Measurements from ENCODE around the gene HNRNPAB.
A peak's percentile ranks its signal among the peaks of the same experiment; 100 is the strongest.

HNRNPAB gene

DNA sequence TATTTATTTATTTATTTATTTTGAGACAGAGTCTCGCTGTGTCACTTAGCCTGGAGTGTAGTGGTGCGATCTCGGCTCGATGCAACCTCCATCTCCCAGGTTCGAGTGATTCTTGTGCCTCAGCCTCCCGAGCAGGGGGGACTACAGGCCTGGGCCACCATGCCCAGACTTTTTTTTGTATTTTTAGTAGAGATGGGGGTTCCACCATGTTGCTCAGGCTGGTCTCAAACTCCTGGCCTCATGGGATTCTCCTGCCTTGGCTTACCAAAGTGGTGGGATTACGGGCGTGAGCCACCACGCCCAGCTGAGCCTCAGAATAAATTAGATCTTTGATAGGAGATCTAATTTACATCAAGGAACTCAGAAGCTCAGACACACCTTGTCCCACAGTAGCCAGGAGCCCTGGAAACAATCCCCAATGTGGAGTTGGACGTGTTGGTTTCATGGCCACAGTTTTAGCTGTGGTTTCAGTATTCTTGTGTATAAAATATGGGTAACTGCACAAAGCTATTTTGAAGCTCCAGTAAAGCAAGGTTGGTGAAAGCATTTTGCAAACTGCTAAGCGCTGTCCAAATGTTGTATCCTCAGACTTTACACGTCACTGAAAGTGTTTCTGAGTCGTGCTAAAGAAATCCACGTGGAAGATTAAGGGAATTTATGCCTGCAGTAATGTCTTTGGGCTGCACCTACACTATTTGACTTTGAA, 3.0 kb upstream of the HNRNPAB start:
- no peak for TF ChIP-seq JUND (IDR thresholded peaks at IDR 0.05; ENCODE audit: low read depth)
- DNase-seq (ENCODE audit: low read depth in 1 of 2, low spot score in 1 of 2) = no peak
- in situ Hi-C loops (cut with HindIII; ENCODE audit: low pct_unique_long_range_greater_than_20kb, low sequenced_read_pairs) = no loop called here

DNA sequence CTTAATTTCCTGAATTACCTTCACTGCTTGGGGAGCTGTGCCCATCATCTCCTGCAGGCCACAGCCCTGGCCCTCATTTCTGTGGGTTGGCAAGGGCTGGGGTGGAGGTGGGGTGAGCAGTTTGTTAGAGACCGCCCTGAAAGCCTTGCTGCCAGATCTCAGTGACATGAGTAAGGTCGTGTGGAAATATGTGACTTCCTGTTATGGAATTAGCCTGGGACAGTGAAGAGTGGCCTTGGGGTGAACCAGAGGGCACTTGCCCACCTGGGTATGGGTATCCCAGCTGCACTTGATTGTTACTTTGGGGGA, 2.5 kb upstream of the HNRNPAB start:
- no peak for TF ChIP-seq JUND (IDR thresholded peaks at IDR 0.05; ENCODE audit: low read depth)
- in situ Hi-C loops (cut with HindIII; ENCODE audit: low pct_unique_long_range_greater_than_20kb, low sequenced_read_pairs) = no loop called here
- DNase-seq (ENCODE audit: low read depth in 1 of 2, low spot score in 1 of 2) = no peak

DNA sequence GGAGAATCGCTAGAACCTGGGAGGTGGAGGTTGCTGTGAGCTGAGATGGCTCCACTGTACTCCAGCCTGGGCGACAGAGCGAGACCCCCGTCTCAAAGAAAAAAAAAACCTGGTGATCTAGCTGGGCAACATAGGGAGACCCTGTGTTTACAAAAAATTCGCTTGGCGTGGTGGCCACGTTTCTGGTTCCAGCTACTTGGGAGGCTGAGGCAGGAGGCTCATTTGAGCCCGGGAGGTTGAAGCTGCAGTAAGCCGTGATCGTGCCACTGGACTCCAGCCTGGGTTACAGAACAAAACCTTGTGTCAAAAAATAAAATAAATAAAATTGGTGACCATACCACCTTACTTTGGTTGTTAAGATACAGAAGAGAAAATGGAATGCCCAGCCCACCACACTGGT, 1.8 kb upstream of the HNRNPAB start:
- no peak for DNase-seq (ENCODE audit: low read depth in 1 of 2, low spot score in 1 of 2)
- in situ Hi-C loops (cut with HindIII; ENCODE audit: low pct_unique_long_range_greater_than_20kb, low sequenced_read_pairs) = no loop called here
- no peak for TF ChIP-seq JUND (IDR thresholded peaks at IDR 0.05; ENCODE audit: low read depth)

DNA sequence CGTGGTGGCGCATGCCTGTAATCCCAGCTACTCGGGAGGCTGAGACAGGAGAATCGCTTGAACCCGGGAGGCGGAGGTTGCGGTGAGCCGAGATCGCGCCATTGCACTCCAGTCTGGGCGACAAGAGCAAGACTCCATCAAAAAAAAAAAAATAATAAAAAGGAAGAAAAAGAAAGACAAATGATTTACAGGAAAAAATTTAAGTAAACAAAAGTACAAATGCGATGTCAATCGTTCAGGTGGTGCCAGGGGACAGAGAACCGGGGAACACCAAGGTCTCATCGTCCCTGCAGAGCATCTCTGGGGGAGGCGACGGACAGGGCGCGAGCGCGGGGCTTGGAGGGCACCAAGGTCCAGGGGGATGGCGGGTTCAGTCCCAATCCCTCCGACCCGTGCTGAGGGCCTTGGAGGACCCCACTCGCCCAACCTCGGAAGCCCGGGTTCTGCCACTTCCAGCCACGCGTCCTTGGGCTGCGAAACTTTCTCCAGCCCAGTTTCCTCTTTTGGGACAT, 607 bp upstream of the HNRNPAB start:
- in situ Hi-C loops (cut with HindIII; ENCODE audit: low pct_unique_long_range_greater_than_20kb, low sequenced_read_pairs) = no loop called here
- no peak for DNase-seq (ENCODE audit: low read depth in 1 of 2, low spot score in 1 of 2)
- no peak for TF ChIP-seq JUND (IDR thresholded peaks at IDR 0.05; ENCODE audit: low read depth)

DNA sequence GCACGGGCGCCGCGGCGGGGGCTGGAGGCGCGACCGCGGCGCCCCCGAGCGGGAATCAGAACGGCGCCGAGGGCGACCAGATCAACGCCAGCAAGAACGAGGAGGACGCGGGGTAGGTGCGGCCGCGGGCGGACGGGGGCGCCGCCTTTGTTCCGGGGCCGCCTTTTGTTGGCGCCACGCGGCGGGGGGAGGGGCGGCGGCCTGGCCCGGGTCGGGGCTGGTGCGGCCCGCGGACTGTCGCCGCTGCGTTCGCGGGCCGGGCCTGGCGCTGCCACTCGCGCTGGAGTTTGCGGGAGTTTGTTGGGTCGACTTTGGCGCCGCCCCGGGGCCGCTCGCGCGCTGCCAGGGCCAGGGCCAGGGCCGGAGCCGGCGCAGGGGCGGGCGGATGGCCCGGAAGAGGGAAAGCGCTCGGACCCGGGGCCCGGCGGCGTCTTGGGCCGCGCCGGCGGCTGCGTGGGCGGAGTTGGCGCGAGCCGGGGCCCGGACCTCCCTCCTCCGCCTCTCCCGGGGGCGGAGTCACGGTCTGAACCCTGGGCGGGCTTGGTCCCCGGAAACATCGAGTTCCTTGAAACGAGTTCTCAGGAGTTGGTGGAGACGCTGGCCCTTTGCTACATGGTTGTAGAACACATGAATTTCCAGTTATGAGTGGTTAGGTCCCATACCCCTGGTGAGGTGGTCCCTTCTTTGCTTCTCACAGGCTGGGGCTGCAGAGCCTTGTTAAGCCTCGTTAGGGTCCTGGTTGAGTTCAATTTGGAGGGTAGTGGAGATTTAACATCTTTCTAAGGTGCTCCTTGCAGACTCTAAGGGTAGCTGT, 809 bp downstream of the HNRNPAB start:
- TF ChIP-seq JUND (IDR thresholded peaks at IDR 0.05; ENCODE audit: low read depth) = no peak
- in situ Hi-C loops (cut with HindIII; ENCODE audit: low pct_unique_long_range_greater_than_20kb, low sequenced_read_pairs) = no loop called here
- DNase-seq (ENCODE audit: low read depth in 1 of 2, low spot score in 1 of 2) = peak; percentile 88 to 95

DNA sequence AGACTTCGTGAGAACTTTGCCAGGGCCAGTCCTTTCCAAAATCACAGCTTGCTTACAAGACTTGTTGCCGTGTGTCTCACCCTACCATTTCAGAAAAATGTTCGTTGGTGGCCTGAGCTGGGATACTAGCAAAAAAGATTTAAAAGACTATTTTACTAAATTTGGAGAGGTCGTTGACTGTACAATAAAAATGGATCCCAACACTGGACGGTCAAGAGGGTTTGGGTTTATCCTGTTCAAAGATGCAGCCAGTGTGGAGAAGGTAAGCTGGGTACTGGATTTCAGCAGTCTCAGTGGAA, 1.4 kb downstream of the HNRNPAB start:
- TF ChIP-seq JUND (IDR thresholded peaks at IDR 0.05; ENCODE audit: low read depth) = no peak
- in situ Hi-C loops (cut with HindIII; ENCODE audit: low pct_unique_long_range_greater_than_20kb, low sequenced_read_pairs) = no loop called here
- no peak for DNase-seq (ENCODE audit: low read depth in 1 of 2, low spot score in 1 of 2)

DNA sequence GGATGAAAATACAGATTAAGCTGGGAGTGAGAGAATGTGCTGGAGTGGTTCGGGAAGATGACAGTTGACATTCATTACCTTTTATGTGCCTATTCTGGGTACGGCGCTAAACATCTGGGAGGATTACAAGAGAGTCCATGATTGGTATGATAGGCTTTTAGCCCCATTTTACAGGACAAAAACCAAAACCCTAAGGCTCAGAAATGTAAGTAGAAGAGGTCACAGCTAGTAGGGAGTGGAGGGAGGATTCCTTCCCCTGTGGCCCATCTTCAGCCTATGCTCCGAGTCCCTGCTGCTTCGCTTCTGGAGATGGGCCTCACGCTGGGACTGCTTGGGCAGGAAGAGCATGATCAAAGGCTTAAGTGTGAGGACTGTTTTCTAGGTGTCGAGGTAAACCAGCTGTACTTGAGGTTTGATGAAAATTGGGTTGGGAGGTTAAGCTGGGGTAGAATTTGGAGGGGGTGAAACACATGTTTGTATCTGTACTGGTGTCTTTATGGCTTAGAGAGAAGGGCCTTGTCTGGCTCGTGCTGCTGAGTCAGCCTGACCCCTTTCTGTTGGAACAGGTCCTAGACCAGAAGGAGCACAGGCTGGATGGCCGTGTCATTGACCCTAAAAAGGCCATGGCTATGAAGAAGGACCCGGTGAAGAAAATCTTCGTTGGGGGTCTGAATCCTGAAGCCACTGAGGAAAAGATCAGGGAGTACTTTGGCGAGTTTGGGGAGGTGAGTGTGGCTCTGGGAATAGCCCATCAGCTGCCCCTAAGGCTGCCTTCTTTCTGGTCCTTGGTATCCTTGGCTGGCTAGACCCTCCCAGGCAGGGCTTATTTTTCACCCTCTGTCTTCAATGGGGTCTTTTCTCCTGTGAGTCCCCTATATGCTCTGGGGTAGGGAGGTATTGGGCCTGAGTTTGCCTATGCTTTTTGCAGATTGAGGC, 2.1 kb downstream of the HNRNPAB start:
- no peak for TF ChIP-seq JUND (IDR thresholded peaks at IDR 0.05; ENCODE audit: low read depth)
- in situ Hi-C loops (cut with HindIII; ENCODE audit: low pct_unique_long_range_greater_than_20kb, low sequenced_read_pairs) = no loop called here
- DNase-seq (ENCODE audit: low read depth in 1 of 2, low spot score in 1 of 2) = no peak

DNA sequence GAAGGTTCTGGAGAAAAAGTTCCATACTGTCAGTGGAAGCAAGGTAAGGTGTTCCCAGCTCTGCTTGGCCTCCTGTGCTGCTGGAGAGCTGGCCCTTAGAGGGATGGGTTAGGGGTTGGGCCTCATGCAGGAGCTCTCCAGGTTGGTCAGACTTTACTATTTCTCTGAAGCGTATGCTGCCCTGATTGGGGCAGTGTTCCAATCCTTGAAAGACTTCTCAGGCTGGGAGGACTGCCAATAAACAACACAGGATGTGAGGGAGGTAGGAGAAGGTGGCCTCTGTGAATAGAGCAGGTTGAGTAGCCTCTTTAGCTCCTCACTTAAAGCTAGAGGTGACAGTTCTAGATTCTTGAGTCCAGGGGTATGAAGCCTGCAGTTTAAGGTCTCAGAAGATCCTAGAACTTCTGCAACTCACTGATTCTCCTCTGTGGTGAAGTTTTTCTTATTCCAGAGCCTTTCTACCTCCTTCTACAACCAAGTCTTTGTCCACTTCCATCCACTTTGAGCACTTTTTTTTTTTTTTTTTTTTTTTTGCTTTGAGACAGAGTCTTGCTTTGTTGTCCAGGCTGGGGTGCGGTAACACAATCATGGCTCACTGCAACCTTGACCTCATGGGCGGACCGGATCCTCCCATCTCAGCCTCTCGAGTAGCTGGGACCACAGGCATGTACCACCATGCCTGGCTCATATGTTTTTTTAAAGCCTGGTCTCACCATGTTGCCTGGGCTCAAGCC, 3.0 kb downstream of the HNRNPAB start:
- DNase-seq (ENCODE audit: low read depth in 1 of 2, low spot score in 1 of 2) = peak in 1 of 2 experiments; percentile 78
- in situ Hi-C loops (cut with HindIII; ENCODE audit: low pct_unique_long_range_greater_than_20kb, low sequenced_read_pairs) = no loop called here
- TF ChIP-seq JUND (IDR thresholded peaks at IDR 0.05; ENCODE audit: low read depth) = no peak

DNA sequence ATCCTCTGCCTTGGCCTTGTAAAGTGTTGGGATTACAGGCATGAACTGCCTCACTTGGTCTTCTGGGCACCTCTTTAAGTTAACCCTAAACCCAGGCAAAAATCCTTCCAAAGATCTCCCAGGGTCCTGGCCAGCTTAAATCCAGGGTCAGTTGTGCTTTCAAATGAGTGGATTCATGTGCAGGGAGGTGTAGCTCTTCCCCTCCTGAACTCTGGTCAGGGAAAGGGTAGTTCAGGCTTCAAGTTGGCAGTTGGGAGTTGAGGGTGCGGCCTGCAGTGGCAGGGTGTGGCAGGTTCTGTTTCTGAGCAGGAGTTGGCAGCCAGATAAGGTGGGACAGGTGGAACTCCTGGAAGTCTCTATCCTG, 3.6 kb downstream of the HNRNPAB start:
- no peak for TF ChIP-seq JUND (IDR thresholded peaks at IDR 0.05; ENCODE audit: low read depth)
- in situ Hi-C loops (cut with HindIII; ENCODE audit: low pct_unique_long_range_greater_than_20kb, low sequenced_read_pairs) = no loop called here
- no peak for DNase-seq (ENCODE audit: low read depth in 1 of 2, low spot score in 1 of 2)

DNA sequence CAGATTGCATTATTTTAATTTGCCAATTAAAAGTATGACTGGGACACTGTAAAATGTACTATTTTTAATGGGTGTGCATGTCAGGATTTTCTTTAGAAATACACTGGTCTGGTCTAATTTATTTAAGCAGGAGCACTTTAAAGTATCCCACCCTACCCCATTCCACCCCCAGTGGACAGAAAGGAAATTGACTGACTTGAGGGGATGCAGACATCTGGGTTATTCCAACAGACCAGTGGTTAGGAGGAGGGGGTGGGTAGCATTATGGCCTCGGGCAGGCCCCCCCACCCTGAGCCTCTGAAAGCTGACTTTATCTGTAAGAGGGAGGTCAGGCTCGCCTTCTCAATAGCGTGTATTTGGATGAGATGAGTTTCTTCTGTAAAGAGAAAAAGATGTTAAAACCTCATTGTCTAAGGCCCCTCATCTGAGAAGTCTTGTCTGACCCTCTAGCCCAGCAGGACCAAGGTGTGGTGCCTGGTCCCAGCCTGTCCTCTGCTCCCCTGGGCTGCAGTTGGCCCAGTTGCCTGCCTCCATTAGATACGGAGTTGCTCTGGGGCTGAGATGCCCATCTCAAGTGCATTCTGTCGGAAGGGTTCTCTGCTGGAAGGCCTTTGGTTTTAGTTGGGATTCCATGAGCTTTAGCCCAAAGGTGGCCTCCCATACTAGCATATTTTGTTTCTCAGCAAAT, 4.4 kb downstream of the HNRNPAB start:
- no peak for TF ChIP-seq JUND (IDR thresholded peaks at IDR 0.05; ENCODE audit: low read depth)
- DNase-seq (ENCODE audit: low read depth in 1 of 2, low spot score in 1 of 2) = no peak
- in situ Hi-C loops (cut with HindIII; ENCODE audit: low pct_unique_long_range_greater_than_20kb, low sequenced_read_pairs) = no loop called here

DNA sequence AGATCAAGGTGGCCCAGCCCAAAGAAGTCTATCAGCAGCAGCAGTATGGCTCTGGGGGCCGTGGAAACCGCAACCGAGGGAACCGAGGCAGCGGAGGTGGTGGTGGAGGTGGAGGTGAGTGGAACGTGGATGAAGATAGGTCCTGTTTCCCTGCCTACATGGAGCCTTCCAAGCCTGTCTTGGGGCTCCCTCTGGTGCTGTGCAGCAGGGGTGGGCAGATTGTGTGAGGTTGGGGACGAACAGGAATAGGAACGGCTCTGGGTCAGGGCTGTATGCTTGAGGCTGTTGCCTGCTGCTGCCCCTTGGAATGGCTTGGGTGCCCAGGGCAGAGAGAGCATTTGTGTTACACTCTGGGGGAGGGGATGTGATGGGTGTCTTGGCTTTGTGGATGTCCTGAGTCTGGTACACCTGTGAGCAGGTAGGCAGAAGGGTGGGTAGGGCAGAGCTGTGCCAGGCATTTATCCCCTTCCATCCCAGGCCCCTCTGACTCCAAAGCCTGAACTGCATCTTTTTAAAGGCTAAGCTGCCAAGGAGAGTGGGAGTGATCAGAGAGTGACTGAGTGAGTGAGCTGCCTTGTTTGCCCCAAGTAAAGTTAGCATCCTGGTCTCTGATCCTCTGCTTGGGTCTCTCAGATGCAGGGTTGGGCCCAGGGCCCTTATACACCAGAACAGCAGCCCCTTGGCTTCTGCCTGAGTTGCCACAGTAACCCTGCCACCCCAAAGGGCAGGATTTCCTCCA, 5.2 kb downstream of the HNRNPAB start:
- no peak for TF ChIP-seq JUND (IDR thresholded peaks at IDR 0.05; ENCODE audit: low read depth)
- DNase-seq (ENCODE audit: low read depth in 1 of 2, low spot score in 1 of 2) = no peak
- in situ Hi-C loops (cut with HindIII; ENCODE audit: low pct_unique_long_range_greater_than_20kb, low sequenced_read_pairs) = no loop called here
